ENCODE data around the gene NF1.
"Not testable (repeated sequence)": the region's sequence is repeated elsewhere in the genome, so short reads cannot be mapped to it uniquely, and the experiment has no call there.

DNA sequence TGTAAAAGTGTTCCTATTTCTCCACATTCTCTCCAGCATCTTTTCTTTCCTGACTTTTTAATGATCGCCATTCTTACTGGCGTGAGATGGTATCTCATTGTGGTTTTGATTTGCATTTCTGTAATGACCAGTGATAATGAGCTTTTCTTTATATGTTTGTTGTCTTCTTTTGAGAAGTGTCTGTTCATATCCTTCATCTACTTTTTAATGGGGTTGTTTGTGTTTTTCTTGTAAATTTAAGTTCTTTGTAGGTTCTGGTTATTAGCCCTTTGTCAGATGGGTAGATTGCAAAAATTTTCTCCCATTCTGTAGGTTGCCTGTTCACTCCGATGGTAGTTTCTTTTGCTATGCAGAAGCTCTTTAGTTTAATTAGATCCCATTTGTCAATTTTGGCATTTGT, 81.4 kb downstream of the NF1 start:
- TF ChIP-seq POLR2AphosphoS5 (IDR thresholded peaks at IDR 0.05; ENCODE audit: borderline replicate concordance, low read depth, low read length); EZH2 (IDR thresholded peaks at IDR 0.05): not testable (repeated sequence)

Measured in SK-N-MC (cell line).